IPS-NIHi11 (cell line): ENCODE measurements around the gene MED19.
"Not testable (repeated sequence)": the region's sequence is repeated elsewhere in the genome, so short reads cannot be mapped to it uniquely, and the experiment has no call there.

Source experiments
- DNase-seq: peaks from one replicate; pipeline ENCODE4 v3.0.0; 2012; ENCODE audit warnings: mixed read lengths, low spot score

The MED19 gene

DNA sequence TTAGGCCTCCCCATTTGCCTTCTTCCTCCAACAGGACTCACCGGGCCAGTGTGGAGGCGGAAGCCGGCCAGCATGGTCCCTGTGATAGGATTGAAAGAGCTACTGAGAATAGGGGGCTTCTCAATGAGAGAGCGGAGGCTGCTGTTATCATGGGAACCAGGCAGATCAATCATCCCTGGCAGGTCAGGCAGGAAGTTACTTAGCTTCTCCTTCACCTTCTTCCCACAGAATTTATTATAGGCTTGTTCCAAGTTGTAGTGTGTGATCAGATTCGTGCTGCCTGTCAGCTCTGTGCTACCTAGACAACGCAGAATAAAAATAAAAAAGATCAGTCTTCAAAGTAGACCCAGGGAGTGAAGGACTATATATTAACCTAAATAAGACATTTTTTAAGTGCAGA, 7.1 kb downstream of the MED19 start:
- no peak for DNase-seq

DNA sequence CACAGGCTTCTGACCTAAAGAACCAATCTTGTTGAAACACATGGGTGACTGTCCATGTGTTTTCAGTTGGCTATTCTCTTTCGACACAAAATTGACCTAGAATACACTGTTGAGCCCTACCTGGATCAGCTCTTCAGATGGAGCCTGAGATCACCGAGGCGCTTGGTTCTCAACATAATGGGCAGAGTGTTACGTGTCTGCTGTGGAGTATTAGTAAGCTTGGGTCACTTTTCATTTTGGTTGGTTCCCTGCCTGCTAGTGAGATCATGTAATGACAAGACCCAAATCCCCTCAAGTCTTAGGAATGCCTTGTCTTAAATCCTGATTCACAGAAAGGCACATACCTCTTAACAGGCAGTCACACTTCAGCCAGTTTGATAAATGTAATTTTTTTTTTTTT, 8.7 kb downstream of the MED19 start:
- DNase-seq, result no peak

DNA sequence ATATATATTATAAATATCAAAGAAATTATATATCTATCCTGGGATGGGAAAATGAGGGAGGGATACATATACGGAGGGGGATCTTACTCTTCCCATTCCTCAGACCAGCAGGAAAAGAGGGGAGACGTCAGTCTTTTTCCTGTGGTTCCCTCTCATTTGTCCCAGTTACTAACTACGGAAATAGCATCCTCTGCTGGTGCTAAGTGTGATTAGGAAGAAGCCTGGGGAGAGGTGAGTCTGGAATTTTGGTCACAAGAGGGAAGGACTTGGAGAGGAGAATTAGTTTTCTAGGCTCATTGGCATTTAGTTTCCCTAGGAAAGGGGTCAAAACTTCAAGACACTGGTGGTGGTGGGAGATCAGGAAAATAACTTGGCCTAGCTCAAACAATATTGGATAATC, 11.6 kb downstream of the MED19 start:
- no peak for DNase-seq

DNA sequence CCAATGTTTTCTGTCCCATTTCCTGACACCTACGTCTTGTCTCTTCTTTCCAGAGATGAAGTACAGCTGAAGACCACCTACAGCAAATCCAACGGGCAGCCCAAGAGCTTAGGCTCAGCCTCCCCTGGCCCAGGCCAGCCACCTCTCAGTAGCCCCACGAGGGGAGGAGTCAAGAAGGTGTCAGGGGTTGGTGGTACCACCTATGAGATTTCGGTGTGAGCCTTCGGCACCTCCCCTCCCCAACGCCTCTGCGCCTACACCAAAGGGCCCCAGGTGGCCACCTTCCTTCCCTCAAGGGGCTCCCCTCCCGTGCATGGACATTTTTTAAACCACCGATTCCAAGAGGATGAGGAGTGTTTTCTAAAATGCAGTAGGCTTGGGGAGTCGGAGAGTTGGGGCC, 12.2 kb downstream of the MED19 start:
- no peak for DNase-seq

DNA sequence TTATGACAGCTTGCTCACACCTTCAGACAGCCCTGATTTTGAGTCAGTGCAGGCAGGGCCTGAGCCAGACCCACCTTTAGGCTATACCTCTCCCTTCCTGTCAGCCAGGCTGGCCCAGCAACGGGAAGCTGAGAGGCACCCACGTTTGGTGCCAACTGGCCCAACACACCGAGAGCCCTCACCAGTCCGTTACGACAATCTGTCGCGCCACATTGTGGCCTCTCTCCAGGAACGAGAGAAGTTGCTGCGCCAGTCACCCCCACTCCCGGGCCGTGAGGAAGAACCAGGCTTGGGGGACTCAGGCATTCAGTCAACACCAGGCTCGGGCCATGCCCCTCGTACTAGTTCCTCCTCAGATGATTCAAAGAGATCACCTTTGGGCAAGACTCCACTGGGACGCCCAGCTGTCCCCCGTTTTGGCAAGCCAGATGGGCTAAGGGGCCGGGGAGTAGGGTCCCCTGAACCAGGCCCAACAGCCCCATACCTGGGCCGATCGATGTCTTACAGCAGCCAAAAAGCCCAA, 13.1 kb downstream of the MED19 start:
- DNase-seq, result no peak

DNA sequence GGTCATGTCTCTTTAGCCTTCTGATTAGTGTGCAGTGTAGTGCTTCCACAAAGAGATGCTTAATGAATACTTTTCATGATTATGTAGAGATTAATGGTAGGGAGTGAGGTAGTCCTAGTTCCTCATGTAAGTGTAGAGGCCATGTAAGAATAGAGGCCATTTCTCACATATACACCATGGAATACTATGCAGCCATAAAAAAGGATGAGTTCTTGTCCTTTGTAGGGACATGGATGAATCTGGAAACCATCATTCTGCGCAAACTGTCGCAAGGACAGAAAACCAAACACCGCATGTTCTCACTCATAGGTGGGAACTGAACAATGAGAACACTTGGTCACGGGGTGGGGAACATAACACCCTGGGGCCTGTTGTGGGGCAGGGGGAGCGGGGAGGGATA, 21.5 kb downstream of the MED19 start:
- DNase-seq, result not testable (repeated sequence)

DNA sequence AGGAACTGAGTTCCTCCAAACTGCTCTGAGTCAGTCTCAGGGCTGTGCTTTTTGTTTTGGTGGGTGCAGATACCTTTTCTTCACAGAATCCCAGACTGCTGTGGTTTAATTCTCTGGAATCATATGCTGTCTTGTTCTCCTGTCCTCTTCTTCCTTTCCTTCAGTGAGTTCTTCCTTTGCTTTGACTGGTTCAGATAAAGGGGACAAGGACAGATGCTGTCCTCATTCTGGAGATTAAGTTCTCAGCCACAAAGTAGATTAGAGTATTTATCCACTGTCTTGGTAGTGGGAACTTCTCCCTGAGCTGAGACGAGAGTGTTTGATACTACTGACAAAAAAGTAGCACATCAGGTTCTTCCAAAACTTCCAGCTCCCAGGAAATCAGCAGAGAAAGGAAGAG, 30.8 kb downstream of the MED19 start:
- no peak for DNase-seq

DNA sequence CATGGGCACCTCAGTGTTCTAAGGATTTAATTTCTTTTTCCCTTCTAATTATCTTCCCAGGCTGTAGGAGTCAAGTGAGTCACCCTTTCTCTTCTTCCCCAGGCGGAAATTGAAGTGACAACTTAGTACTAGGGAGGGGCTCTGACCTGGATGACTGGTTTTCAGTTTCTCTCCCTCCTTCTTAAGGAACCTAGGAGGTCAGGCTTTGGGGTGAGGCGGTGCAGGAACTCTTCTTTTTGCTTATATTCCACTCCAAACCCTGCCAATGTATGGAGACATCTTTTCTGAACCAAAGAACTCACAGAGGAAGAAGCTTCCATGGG, 31.5 kb downstream of the MED19 start:
- no peak for DNase-seq

DNA sequence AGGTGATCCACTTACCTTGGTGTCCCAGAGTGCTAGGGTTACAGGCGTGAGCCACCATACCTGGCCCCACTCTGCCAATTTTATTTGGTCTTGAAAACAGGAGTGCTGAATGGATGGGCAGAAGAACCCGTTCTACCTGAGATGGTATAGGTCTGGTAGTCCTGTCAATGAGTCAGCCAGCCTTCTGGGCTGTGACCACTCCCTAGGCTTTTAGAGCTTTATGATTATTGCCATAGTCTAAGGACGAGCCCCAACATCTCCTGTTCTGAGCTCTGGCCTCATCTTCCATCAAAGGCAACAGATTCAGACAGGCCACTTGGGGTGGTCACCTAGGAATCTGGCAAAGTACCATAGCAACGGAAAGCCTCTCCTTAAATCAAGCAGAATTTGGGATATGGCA, 32.6 kb downstream of the MED19 start:
- DNase-seq, result no peak

DNA sequence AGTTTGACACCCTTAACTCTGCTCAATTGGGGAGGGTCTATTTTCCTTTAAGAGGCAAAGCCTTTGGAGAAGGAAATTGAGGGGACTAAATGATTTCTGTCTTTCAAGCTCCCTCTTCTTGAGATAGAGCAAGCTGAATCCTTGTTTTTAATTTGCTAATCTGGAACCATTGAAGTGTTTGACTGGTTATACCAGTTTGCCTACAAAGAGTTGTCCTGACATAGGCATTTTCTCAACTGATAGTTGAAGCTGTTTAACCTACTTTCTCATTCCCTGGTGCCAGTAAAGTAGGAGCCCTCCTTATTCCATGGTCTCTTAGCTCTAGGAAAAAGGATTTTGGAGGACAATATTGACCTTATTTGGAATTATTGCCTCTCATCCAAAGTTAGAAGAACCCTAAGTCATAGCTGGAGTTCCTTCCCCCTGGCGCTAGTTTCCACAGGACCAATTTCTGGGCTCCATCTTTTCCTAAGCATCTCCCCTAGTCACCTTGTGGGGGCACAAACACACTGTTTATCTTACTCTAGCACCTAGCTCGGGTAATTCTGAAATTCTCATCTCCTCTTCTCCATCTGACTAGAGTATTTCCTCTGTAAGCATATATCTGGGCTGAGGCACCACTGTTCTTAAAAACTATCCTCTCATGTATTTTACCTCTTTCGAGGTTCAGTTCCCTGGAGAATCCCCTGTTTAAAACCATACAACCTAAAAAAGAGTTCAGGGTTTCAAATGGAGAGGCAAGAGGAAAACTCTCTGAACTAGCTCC, 36.7 kb downstream of the MED19 start:
- no peak for DNase-seq

DNA sequence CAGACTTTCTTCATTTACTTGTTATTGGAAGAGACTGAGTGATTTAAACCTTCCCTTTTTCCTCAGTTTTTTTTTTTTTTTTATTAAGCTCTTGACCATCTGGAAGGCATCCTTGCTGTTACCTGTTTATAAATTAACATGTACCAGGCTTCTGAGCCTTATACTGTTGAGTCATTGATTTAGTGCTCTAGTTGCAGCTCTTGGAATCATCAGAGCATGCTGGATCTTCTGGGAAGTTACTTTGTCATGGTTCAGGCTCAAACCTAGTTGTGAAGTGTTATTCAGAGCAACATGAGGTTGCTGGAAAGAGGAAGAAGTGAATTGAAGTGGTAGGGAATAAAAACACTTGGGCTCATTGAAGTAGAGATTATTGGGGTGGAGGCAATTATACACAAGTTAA, 37.8 kb downstream of the MED19 start:
- DNase-seq, result no peak

DNA sequence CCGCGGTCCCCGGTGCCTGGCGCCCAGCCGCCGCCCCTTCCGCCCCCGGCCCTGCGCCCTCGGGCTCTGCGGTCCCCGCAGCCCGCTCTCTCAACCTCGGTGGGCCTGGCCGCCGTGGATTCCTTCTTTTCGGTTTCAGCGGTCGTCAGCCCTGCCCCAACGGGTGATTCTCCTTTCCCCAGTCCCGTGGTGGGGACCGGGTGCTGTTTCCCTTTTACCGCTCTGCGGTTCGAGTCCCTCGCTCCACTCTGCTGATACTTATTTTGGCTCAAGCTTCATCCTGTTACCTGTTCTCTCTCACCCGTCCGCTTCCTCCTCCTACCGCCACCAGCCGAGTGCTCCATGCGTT, 43.6 kb downstream of the MED19 start:
- DNase-seq, result no peak

DNA sequence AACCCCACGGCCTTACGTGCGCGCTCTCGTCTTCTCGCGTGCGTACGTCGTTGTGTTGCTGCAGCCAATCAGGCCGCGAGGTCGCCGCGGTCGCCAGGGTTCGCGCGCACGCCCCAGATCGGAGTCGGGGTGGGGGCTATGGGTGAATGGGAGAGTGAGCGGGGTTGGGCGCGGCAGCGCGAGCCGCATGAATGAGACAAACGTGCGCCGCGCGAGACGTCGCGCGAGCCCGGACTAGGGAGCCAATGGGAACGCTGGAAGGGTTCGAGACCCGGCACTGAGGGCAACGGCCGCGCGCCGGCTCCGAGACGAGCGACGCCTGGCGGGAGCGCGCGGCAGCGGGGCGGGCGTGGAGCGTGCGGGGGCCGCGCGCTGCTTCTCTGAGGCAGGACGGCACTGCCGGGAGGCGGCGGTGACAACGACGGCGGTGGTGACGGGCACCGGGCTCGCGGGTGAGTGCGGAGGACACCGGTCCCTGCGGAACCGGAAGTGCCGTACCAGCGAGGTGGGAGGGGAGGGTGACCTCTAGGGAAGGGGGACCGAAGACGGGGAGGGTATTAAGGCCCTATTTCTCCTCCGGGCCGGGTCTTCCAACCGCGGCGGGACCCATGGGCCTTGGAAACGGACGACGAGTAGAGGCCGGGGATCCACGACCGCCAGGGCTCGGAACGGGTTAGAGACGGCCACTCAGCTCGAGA, 44.1 kb downstream of the MED19 start, which contains the start of gene ZDHHC5:
TSS of gene ZDHHC5 (plus strand) at position 379 of the 698 bp plus-strand sequence. CDS start 4,977 bp downstream, outside the sequence.
- DNase-seq, result peak; percentile 95

DNA sequence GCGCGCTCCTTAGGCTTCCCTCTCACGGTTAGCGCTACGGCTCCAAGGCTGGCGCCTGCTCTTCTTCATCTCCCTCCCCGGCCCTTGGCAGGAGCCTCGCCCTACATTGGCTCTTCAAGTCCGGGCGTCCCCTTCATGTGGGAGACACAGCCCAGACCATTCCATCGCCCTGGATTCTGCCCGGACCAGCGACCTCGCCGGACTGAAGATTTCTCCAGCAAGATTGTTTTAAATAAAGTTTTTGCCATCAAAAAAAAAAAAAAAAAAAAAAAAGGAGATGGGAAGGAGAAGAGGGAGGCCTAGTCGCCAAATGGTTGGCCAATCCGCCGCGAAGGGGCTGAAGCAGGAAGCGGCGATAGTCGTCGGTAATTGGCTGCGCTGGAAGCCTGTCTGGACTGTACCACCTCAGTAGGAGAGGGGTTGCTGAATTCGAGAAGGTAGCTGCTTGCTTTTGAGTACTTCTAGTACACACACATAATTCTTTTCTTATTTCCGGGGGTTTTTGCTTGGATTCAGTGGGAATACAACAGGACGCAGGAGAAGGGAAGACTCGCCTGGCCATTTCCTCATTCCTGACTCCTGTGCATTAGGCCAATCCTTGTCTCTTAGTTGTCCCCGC, 44.8 kb downstream of the MED19 start:
- DNase-seq, result peak; percentile 90

DNA sequence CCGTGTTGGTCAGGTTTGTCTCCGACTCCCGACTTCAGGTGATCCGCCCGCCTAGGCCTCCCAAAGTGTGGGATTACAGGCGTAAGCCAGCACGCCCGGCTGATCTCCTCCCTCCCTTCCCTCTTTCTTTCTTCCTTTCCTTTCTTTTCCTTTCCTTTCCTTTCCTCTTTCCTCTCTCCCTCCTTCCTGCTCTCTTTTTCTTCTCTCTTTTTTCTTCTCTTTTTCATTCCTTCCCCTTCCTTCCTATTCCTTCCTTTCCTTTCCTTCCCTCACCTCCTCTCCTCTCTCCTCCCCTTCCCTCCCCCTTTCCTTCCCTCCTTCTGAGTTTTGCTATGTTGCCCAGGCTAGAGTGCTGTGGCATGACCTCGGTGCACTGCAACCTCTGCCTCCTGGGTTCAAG, 48.0 kb downstream of the MED19 start:
- DNase-seq, result no peak

DNA sequence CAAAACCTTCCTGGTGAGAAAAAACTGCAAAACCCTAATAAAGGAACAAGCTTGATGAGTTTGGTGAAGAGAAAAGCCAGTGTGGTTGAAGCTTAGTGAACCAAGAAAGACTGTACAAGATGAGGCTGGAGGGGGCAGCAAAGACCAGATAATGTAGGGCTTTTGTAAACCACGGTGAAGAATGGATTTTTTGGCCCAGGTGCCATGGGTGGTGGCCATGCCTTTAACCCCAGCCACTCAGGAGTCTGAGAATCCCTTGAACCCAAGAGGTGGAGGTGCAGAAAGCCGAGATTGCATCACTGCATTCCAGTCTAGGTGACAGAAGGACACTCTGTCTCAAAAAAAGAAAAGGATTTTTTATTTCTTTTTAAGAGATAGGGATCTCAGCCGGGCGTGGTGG, 49.1 kb downstream of the MED19 start:
- DNase-seq, result no peak

DNA sequence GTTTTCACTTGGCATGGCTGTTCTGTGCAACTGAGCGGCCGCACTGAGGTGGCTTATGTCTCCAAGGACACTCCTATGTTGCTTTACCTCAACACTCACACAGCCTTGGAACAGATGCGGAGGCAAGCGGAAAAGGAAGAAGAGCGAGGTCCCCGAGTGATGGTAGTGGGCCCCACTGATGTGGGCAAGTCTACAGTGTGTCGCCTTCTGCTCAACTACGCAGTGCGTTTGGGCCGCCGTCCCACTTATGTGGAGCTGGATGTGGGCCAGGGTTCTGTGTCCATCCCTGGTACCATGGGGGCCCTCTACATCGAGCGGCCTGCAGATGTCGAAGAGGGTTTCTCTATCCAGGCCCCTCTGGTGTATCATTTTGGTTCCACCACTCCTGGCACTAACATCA, 52.3 kb downstream of the MED19 start:
- no peak for DNase-seq

DNA sequence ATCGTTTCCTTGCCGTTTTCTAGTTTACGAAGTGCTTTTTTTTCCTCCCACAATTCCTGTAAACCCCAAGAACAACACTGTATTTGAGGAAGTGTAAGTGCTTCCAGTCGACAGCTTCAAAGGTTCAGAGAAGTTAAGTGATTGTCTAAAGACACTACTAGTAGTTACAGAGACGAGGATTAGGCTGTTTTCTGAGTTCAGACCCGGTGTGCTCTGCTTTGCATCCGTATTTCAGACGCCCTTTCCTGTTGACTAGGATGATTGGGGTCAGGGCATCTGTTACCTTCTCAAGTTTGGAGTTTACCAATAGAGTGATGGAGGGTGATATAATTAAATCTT, 54.0 kb downstream of the MED19 start:
- DNase-seq, result no peak

DNA sequence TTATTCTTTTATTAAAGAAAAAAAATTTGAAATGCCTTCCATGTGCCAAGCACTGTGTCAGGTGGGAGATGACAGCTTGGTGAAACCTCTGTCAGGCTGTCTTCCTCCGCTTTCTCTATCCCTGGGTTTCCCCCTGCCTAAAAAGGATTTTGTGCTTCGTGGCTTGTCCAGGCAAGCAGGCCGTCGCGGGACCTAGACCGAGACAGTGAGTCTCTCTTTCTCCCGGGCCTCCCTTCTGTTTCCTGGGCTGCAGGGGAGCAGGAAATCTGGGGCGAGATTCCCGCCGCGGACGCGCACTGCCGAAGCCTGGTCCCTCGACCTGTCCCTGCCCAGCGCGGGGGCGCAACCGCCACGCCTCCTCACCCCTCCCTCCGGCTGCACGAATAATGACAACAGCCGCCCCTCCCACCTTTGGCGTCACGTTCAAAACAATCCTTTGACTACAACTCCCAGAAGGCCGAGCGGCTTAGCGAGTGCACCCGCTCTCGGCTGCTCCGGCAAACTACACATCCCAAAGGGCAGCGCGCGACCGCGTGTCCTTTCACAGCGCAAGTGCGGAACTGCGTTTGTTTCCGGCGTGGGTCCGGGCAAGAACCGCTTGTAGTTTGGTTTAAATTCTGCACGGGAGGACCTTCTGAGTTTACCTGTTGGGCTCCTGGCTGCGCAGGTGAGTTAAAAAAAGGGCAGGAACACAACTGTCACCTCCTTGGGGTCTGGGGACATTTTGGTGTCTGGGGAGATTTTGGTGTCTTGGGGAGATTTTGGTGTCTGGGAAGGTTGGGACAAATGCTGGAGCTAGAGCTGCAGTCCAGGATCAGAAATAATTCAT, 54.6 kb downstream of the MED19 start, which contains the start of gene CLP1:
TSS of gene CLP1 (plus strand) at position 569 of the 829 bp plus-strand sequence. CDS start 1,715 bp downstream, outside the sequence.
- DNase-seq, result peak; percentile 90

DNA sequence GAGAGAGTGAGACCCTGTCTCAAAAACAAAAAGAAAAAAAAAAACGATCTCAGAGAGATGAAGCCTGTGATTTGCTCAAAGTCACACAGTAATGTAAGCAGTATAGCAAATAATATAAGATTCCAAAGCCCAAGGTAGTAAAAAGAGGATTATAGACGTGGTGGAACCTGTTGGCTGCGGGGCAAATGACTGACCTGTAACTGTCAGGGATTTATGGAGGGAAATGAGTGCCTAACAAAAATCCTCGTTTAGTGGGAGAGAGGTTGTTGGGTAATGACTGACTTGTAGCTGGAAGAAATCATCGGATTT, 55.2 kb downstream of the MED19 start:
- no peak for DNase-seq
